ENCODE data around the gene ANAPC2.

The ANAPC2 gene

DNA sequence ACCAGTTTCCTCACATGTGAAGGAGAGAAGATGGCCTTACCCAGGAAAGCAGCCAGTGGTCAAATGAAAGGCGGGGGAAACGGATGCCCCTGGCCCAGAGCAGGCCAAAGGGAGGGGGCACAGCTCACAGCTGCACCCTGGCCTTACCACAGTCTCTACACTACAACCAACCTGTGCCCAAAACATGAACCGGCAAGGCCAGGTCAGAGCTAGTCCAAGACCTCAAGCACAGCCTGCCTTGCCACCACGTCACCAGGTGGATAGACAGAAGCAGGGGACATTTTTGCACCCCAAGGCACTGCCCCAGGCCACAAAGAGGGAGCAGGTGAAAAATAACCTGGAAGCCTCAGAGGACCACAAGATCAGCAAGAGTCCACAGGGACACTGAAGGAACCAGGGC is 44.9 kb downstream of the ANAPC2 start:
- TF ChIP-seq GATA3 (IDR thresholded peaks at IDR 0.05; ENCODE audit: low read depth, low read length) = no peak
- no peak for TF ChIP-seq GATA2 (IDR thresholded peaks at IDR 0.05; ENCODE audit: low read depth, low read length)

DNA sequence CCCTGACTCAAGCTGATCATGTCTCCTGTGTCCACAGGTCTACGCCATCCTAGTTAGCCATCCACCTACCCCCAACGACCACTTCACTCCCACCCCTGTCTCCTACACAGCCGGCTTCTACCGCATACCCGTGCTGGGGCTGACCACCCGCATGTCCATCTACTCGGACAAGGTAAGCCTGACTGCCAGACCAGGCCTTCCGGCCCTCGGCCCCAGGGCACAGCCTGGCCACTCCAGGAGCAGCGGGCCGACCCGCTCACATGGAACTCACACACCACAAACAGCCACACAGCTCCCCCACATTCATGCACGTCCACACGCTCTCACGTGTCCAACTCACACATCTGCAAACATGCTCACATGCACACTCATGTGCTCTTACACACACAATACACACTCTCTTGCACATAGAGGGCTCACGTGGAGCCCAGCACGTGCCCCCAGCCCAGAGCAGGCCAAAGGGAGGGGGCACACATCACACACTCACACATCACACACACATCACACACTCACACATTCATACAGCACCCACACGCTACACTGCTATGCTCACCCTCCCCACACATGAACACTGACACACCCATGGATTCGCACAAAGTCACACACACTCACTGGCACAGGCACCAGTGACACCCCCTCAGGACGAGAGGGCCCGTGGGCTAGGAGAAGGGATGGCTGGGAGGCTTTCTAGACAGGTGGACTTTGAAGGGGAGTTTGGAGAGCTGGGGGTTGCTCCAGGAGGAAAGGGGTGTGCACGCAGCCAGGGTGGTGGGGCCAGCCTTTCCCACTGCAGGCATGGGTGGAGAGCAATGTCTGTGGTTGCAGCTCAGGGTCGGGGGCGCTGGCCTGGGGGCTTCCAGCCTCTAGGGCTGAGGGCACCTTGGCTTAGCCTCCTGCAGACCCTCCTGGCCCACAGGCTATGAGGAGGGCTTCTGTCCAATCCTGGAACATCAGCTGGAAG is 46.1 kb downstream of the ANAPC2 start:
- no peak for TF ChIP-seq GATA3 (IDR thresholded peaks at IDR 0.05; ENCODE audit: low read depth, low read length)
- no peak for TF ChIP-seq GATA2 (IDR thresholded peaks at IDR 0.05; ENCODE audit: low read depth, low read length)

DNA sequence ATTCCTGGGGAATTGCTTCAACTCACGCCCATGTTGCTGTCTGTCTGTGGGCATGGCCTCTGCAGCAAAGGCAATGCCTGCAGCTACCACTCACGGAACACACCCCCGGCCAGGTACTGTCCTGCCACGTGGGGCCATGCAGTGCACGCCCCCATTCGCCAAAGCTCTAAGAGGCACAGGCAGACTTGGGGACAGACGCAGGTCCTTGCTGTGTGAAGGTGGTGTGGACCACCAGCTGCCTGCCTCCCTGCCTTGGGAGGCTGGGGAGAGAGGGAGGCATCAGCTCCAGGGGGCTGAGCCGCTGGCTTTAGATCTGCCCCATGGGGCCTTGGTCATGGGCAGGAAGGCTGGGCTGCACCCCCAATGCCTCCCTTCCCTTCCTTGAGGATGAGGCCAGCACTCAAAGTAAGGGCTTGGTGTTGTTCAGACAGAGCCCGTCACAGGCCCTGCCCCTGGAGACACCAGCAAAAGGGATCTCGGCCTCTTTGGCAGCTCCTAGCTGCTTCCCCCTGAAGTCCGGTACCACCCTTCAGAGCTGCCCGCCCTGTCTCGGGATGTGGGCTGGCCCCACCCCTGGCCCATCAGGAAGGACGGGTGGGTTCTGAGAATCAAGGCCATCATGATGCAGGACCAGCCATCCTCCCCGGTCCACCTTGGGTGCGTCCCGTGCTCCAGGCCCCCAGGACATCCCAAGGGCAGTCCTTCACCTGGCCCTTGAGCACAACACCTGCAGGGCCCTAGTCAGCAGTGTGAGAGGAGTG is 47.1 kb downstream of the ANAPC2 start:
- no peak for TF ChIP-seq GATA3 (IDR thresholded peaks at IDR 0.05; ENCODE audit: low read depth, low read length)
- no peak for TF ChIP-seq GATA2 (IDR thresholded peaks at IDR 0.05; ENCODE audit: low read depth, low read length)

DNA sequence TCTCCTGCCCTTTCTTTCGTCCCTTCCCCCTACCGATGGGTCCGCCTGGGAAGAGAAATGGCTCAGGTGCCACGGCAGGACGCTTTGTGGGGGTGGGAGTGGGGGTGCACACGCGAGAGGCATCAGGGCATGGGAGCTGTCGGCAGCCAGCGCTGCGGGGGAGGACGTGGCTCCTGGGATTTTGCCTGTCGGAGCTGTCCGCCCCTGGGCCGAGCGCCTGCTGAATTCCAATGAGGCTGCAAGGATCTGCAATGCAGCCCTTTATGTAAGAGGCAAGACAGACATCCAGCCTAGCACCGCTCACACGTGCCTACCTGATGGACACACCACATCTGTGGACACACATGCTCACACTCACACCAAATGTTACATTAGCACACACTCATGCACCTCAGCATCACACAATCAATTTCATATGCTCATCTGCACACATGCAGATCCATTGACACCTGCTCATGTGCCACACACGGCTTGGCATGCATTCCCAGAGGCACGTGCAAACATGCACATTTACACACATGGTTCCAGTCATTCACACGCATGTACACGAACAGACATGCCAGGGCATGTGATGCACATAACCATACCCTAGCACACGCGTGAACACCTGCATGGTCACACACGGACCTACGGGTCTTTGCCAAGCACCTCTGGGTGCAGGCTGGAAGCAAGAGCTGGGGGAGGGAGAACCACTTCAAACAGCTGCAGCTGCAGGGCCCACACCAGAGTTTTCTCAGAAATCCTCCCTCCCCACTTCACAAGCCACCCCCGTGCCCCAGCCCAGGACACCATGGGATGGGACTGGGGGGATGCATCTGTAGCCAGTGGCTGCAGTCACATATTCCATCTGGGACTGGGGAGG is 48.0 kb downstream of the ANAPC2 start:
- TF ChIP-seq GATA2 (IDR thresholded peaks at IDR 0.05; ENCODE audit: low read depth, low read length) (no peak), GATA3 (IDR thresholded peaks at IDR 0.05; ENCODE audit: low read depth, low read length) (no peak)

DNA sequence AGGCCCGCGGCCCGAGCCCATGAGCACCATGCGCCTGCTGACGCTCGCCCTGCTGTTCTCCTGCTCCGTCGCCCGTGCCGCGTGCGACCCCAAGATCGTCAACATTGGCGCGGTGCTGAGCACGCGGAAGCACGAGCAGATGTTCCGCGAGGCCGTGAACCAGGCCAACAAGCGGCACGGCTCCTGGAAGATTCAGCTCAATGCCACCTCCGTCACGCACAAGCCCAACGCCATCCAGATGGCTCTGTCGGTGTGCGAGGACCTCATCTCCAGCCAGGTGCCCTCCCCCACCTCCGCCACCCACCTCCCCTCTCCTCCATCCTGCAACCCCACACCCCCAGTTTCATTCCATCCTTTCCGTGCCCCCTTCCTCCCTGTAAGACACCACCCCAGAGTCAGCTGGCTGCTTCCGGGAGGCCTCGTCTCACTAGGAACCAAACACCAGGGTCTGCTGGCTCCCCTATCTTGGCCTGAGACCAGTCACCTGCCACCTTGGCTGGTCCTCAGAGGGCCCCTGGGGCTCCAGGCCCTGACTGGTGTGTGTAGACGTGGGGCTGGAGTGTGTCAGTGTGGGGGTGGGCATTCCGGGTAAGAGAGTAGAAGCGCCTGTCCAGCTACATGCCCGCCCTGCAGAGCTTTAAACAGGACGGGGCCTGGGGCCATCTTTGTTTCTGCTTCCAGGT is 48.8 kb downstream of the ANAPC2 start:
- TF ChIP-seq GATA3 (IDR thresholded peaks at IDR 0.05; ENCODE audit: low read depth, low read length) = no peak
- TF ChIP-seq GATA2 (IDR thresholded peaks at IDR 0.05; ENCODE audit: low read depth, low read length) = no peak

DNA sequence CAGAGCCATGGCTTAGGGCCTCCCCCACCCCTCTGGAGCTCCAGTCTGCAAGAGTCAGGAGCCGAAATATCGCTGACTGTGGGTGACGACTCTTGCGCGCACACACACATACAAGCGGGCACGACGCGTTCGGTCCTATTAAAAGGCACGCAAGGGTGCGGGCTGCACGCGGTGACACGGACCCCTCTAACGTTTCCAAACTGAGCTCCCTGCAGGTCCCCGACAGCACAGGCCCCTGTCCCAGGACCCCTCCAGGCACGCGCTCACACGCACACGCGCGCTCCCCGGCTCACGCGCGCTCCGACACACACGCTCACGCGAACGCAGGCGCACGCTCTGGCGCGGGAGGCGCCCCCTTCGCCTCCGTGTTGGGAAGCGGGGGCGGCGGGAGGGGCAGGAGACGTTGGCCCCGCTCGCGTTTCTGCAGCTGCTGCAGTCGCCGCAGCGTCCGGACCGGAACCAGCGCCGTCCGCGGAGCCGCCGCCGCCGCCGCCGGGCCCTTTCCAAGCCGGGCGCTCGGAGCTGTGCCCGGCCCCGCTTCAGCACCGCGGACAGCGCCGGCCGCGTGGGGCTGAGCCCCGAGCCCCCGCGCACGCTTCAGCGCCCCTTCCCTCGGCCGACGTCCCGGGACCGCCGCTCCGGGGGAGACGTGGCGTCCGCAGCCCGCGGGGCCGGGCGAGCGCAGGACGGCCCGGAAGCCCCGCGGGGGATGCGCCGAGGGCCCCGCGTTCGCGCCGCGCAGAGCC is 49.5 kb downstream of the ANAPC2 start, which contains the start of gene GRIN1:
Gene GRIN1 (plus strand): TSS at position 433 of the 746 bp plus-strand sequence. CDS start 333 bp downstream, outside the sequence.
- no peak for TF ChIP-seq GATA3 (IDR thresholded peaks at IDR 0.05; ENCODE audit: low read depth, low read length)
- TF ChIP-seq GATA2 (IDR thresholded peaks at IDR 0.05; ENCODE audit: low read depth, low read length) = no peak

DNA sequence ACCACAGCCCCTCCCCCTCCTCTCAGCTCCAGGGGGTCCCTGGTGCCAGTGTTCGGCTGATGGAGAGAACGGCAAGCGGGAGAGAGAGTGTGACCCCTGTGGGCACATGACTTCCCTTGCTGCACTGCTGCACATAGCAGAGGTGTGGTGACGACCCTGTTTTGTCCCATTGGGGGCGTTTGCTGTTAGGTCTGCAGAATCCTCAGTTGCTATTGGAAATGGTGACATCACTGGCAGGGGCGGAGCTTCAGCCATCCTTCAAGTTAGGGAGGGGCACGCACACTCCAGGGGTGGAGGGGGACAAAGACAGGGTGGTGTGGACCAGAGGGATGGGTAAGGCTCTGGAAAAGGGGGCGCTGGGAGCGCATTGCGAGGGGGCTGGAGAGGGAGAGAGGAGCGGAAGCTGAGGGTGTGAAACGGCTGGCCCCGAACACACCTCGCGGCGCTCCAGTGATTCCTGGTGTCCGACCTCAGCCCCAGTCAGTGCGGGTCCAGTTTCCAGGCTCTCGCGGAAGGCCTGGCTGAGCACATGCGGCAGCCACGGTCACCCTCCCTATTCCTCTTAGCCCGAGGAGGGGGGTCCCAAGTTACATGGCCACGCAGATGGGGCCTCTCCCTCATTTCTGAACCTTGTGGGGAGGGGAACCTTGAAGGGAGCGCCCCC is 50.2 kb downstream of the ANAPC2 start:
- TF ChIP-seq GATA2 (IDR thresholded peaks at IDR 0.05; ENCODE audit: low read depth, low read length) (no peak), GATA3 (IDR thresholded peaks at IDR 0.05; ENCODE audit: low read depth, low read length) (no peak)

DNA sequence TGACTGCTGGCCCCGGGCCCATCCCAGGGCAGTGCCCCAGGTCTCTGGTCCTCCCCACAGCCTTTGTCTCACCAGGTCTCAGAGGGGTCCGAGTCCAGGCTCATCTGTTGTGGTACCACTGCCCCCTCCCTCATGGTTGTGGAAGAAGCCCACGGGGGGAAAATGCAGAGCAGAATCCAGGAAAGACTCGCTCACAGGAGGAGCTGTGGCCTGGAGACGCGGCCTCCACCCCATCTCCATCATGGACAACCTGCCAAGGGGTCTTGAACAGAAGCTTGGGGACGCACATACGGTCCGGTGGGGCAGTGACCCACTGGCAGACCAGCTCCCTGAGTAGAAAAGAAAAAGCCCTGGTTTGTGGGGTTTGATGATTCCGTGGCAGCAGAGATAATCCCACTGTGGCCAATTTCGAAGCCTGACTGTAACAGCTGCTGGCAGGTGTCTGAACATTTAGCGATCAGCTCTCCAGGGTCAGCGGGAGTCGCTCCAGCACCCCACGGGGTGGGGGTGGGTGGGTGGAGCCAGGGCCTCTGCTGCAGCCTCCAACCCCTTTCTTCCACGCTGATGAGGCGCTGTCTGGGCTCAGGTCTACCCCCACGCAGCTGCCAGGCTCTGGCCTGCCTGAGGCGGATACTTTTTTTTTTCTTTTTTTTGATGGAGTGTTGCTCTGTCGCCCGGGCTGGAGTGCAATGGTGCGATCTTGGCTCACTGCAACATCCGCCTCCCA is 51.3 kb downstream of the ANAPC2 start:
- TF ChIP-seq GATA2 (IDR thresholded peaks at IDR 0.05; ENCODE audit: low read depth, low read length) (no peak), GATA3 (IDR thresholded peaks at IDR 0.05; ENCODE audit: low read depth, low read length) (no peak)

DNA sequence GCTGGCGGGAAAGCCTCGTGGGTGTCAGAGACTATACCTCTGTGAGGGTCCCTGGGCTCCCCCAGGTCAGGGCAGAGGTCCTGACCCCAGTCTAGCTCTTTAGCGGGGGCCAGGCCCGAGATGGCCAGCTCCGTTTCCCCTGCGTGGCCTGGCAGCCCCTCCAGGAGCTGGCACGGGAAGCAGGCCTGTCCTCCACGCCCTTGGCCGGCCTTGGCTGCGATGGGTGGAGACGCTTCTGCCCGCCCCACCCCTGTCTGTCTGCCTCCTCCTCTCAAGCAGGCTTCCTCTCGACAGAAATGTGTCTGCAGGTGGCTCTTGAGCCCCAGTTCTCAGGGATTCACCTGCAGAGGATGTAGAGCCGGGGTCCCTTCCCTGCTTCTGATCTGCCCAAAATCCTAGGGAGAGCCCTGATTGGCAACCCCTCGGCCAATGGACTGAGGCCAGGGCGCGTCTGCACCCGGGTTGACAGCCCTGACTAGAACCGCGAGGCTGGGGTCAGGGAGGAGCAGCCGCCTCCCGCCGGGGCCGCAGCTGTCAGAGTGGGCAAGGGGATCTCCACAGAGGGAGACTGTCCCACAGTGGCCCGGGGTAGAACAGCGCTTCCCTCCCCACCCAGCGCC is 52.0 kb downstream of the ANAPC2 start:
- TF ChIP-seq GATA3 (IDR thresholded peaks at IDR 0.05; ENCODE audit: low read depth, low read length) (no peak), GATA2 (IDR thresholded peaks at IDR 0.05; ENCODE audit: low read depth, low read length) (no peak)

DNA sequence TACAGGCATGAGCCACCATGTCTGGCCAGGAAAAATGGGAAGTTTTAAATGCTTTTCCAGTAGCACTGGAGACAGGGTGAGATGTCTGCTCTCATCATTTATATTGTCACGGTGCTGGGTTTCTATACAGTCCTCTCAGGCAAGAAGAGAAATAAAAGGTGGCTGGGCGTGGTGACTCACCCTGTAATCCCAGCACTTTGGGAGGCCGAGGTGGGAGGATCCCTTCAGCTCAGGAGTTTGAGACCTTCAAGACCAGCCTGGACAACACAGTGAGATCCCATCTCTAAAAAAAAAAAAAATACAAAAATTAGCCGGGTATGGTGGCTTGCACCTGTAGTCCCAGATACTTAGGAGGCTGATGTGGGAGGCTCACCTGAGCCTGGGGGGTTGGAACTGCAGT is 54.2 kb downstream of the ANAPC2 start:
- TF ChIP-seq GATA3 (IDR thresholded peaks at IDR 0.05; ENCODE audit: low read depth, low read length) (no peak), GATA2 (IDR thresholded peaks at IDR 0.05; ENCODE audit: low read depth, low read length) (no peak)

DNA sequence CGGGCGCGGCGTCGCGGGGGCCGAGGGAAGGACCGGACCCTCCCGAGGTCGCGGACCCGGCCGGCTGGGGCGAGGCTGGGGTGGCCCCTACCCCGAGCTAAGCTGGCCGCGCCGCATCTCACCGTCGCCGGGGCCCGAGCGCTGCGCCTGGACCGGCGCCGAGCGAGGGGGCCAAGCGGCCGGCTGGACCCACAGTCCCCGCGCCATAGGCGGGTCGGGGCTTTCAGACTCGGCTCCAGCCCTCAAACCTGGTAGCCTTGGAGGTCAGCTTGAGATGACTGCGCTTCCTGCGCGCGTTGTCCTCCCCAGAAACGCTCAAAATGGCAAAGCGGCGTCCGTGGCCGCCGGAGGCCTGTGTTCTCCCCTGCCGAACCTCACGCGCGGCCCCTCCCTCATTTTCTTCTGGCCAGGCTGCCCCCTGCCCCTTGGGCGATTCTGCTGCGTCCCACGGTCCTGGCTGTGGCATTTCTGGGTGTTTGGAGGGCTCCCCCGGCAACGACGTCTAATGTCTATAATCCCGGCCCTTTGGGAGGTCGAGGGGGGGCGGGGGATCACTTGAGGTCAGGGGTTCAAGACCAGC is 58.1 kb downstream of the ANAPC2 start:
- no peak for TF ChIP-seq GATA3 (IDR thresholded peaks at IDR 0.05; ENCODE audit: low read depth, low read length)
- TF ChIP-seq GATA2 (IDR thresholded peaks at IDR 0.05; ENCODE audit: low read depth, low read length) = no peak
